Epithelial cell of proximal tubule (primary cell): ENCODE measurements around the gene EFCC1. TPM values are rescaled to one million over a fixed set of nuclear protein-coding genes. Genes with fewer than 3 reads are reported as not detected.

ENCODE experiments used
- DNase-seq: peaks from one replicate; pipeline ENCODE4 v3.0.0-alpha.2; 2011; ENCODE audit warnings: low read depth
- H3K4me3 ChIP-seq: 2 replicates; pipeline ENCODE4 v1.5.1; 2011; ENCODE audit warnings: low read depth, mild to moderate bottlenecking, low read length
- total RNA-seq: library from RNA; depleted of rRNA; stranded (reverse); fragments of >200 nt; gene quantifications from 2 replicates; pipeline ENCODE4 v1.2.3, GENCODE V29; 2015
- TF ChIP-seq, protein P1 (sequence below): conservative IDR thresholded peaks from 2 replicates; pipeline ENCODE4 v1.5.1; 2012; ENCODE audit warnings: low read depth, mild to moderate bottlenecking, low read length

EFCC1 gene
- total RNA-seq, 1 donor from 2014 or later = not detected

DNA sequence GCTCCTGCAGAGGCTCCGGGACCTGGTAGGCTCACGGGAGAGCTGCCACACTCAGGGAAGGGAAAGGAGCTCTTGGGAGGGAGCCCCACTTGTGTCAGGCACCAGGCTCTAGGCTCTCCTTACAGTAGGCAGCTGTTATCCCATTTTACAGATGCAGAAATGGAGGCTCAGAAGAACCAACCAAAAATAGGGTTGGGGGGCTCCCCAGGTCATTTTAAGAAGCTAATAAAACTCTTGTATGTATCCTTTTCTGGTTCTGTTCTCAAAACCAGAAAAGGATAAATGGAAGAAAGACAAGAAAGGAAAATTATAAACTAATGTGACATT is 36.0 kb downstream of the EFCC1 start:
- H3K4me3 ChIP-seq = no peak overlapping the region
- TF ChIP-seq, protein P1, sequence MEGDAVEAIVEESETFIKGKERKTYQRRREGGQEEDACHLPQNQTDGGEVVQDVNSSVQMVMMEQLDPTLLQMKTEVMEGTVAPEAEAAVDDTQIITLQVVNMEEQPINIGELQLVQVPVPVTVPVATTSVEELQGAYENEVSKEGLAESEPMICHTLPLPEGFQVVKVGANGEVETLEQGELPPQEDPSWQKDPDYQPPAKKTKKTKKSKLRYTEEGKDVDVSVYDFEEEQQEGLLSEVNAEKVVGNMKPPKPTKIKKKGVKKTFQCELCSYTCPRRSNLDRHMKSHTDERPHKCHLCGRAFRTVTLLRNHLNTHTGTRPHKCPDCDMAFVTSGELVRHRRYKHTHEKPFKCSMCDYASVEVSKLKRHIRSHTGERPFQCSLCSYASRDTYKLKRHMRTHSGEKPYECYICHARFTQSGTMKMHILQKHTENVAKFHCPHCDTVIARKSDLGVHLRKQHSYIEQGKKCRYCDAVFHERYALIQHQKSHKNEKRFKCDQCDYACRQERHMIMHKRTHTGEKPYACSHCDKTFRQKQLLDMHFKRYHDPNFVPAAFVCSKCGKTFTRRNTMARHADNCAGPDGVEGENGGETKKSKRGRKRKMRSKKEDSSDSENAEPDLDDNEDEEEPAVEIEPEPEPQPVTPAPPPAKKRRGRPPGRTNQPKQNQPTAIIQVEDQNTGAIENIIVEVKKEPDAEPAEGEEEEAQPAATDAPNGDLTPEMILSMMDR = no peak

DNA sequence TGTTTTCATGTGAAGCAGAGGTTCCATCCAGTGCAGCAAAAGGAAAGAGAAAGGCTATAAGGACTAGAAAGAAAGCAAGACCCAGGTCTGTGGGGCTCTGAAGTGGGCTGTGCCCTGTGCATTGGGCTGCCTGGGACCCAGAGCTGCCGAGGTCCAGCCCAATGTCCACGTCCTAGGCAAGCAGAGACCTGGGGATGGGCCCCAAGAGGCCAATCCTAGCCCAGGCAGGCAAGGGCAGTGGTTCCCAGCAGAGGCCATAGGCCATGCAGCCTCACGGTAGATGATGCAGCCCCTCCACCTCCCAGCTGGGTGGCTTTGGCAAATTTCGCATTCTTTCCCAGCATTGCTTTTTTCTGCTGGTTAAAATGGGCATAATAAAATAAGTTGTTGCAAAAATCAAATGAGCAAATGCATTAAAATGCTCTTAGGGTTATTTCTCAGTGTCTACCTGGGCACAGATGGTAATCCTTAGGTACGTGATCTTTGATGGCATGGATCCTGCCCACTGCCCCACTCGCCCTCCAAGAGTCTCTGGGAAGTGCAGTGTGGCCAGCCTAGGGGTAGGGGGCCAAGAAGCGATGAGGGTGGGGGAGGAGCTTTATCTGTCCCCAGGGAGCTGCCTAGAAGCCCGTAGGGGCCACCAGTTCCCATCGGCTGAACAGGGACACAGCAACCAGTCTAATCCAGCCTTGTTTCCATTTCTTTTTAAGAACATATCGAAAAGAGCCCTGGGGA is 37.2 kb downstream of the EFCC1 start:
- no peak for DNase-seq
- TF ChIP-seq, protein P1 = no peak
- H3K4me3 ChIP-seq = no peak overlapping the region

More for the DNA sequence above, 36.0 kb downstream of the EFCC1 start:
- DNase-seq = no peak

DNA sequence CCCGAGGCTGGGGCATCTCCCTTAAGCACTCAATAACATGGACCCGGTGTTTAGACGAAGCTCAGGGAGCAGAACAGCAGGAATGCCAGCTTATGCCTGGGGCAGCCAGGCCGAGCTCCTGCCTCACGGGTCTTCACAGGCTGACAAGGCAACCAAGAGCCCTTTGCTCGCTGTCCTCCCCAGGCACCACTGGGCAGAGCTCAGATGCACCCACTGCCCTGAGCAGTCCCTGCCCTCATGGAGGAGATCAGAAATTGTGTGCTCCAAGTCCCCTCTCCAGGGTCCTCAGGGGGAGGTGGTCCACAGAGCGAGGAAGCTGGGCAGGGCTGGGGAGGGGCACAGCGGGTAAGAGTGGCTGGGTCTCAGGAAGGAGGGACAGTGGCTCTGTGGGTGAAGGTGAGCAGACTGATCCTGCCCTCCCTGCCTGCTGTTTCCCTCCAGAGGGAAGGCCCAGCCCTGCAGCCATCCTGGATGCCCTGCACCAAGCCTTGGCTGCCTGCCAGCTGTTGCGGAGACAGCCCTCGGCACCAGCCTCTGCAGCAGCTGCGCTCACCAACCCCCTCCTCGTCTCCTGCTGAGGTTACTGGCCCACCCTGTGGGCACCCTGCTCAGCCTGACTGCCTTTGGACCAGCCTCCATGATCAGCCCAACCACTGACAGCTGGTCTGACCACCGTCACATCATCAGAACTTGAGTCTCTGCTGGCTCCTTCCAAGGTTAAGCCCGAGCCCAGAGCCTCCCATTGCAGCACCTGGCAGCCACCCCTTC is 38.4 kb downstream of the EFCC1 start:
- no peak for DNase-seq
- no peak overlapping the region for H3K4me3 ChIP-seq
- TF ChIP-seq, protein P1 = no peak

DNA sequence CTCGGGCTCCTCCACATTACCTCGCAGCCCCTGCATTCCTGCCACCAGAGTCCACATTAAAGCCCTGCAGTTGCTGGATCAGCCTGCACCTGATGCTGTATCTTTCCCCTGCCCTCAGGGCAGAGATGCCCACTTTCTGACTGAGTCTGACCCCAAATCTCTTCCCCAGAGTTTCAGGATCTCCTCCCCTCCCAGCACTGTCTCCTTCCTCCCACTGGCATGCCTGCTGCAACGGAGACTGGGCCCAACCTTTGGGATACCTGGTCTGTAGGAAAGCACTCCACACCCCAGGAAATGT is 38.9 kb downstream of the EFCC1 start:
- TF ChIP-seq, protein P1 = no peak
- no peak for DNase-seq
- no peak overlapping the region for H3K4me3 ChIP-seq

DNA sequence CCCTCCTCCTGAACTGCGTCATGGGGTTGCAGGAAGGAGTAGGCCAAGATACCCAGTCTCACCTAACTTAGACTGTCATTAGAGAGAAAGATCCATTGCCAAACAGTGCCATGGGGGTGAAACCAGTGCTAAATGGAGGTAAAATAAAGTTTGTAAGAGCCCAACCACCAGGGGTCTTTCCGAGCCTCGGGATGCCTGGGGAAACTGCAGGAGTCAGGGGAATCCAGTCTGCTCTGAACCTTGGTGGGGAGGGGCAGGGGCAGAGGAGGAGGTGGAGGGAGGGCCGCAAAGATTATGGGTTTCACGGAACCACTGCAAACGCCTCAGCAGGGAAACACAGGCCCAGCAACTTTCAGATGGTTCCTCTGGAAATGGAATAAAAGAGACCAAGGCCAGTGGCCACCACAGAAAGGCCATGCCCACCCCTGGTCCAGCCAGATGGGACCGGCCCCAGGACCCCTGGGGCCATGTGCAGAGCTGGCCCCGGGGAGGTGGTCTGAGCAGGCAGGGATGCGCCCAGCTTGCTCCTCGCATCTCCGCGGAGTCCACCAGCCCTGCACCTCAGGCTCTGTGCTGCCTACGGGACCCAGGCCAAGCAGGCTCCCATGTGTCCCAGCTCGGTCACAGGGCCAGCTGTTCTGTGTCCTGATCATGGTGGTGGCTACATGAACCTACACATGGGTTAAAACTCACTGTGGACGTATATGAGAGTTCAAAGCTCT is 39.6 kb downstream of the EFCC1 start:
- no peak overlapping the region for H3K4me3 ChIP-seq
- no peak for DNase-seq
- TF ChIP-seq, protein P1 = no peak

DNA sequence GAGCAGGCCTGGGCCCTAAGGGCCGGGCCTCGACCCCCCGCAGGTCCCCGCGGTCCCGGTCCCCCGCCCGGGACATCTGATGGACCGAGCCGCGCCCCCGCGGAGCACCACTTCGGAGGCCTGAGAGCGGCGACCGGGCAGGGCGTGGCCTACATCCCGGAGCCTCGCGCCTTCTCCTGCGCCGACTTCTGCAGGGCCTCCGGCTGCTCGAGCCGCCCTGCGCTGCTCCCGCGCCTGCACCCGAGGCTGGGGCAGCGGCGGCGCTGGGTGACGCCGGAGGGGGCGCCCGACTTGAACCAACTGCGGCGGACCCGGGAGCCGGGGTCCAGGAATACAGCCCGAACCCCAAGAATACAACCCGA is 44.6 kb downstream of the EFCC1 start:
- TF ChIP-seq, protein P1 = no peak
- H3K4me3 ChIP-seq = no peak overlapping the region
- DNase-seq = no peak
